Endothelial cell of umbilical vein (primary cell): ENCODE measurements around the gene MC1R. TPM values are rescaled to one million over a fixed set of nuclear protein-coding genes. Genes with fewer than 3 reads are reported as not detected.
"Not testable (repeated sequence)": the region's sequence is repeated elsewhere in the genome, so short reads cannot be mapped to it uniquely, and the experiment has no call there.

ENCODE experiments used
- BruUV-seq: library from RNA; stranded (reverse); fragments of 400-500 nt; replicated peaks from 2 replicates; lab custom pipeline; 2021; lab: Mats Ljungman, UMichigan
- CTCF ChIA-PET: fragments of 300-600, 350-600 bp; sonication (Branson Sonifier 250); formaldehyde crosslinking; loops from one replicate; lab custom pipeline; 2021; ENCODE audit warnings: antibody characterized with exemption, inconsistent platforms; lab: Charles Lee
- POLR2A ChIA-PET: fragments of 300-600, 350-600 bp; sonication (Branson Sonifier 250); formaldehyde crosslinking; loops from one replicate; lab custom pipeline; 2021; ENCODE audit warnings: antibody characterized with exemption, inconsistent platforms; lab: Charles Lee
- DNase-seq: peaks from one replicate; pipeline ENCODE4 v3.0.0-alpha.2; 2011; ENCODE audit warnings: low read depth, low spot score
- FAIRE-seq: peaks from 2 replicates; lab custom pipeline; 2011; peaks lifted over from hg19 to GRCh38; lab: Jason Lieb, UNC
- H2AFZ ChIP-seq: 2 replicates; pipeline ENCODE4 v1.6.0; 2012; ENCODE audit warnings: low read depth, low read length, control low read depth, inconsistent platforms
- H3K27ac ChIP-seq: 2 replicates; pipeline ENCODE4 v1.5.1; 2011; ENCODE audit warnings: low read depth, mild to moderate bottlenecking, control low read depth, low read length, moderate library complexity; ENCODE audit not compliant: insufficient read depth
- H3K27me3 ChIP-seq, 2 experiments: 2 replicates each; pipeline versions ENCODE4 v1.6.0 to v1.6.1; 2011; ENCODE audit warnings: low read length in 2 of 2, mixed read lengths in 1 of 2; ENCODE audit not compliant: control insufficient read depth in 2 of 2, insufficient read depth in 2 of 2
- H3K36me3 ChIP-seq, 2 experiments: 2 replicates in 1 of 2; 3 replicates in 1 of 2; pipeline ENCODE4 v1.5.1; 2011; ENCODE audit warnings: low read length in 2 of 2, mild to moderate bottlenecking in 1 of 2, moderate library complexity in 1 of 2; ENCODE audit not compliant: control insufficient read depth in 2 of 2, insufficient read depth in 2 of 2; ENCODE audit errors: extremely low read depth in 1 of 2
- H3K4me1 ChIP-seq: 3 replicates; pipeline ENCODE4 v1.5.1; 2011; ENCODE audit warnings: mild to moderate bottlenecking, low read length; ENCODE audit not compliant: control insufficient read depth, insufficient read depth; ENCODE audit errors: extremely low read depth
- H3K4me2 ChIP-seq: 2 replicates; pipeline ENCODE4 v1.6.1; 2011; ENCODE audit warnings: low read length, control low read depth, mixed read lengths; ENCODE audit not compliant: insufficient read depth
- H3K4me3 ChIP-seq, 3 experiments: fragments of 200-600 bp in 1 of 3; sonication (generic), shearing (Covaris generic) in 1 of 3; replicated peaks in 1 of 3; 2 replicates each; pipeline ENCODE4 v1.5.1; 2011 to 2016; ENCODE audit warnings: control low read depth in 3 of 3, low read length in 3 of 3, mild to moderate bottlenecking in 2 of 3, inconsistent platforms in 1 of 3, low read depth in 1 of 3, moderate library complexity in 1 of 3; ENCODE audit not compliant: insufficient read depth in 1 of 3
- H3K79me2 ChIP-seq: 2 replicates; pipeline ENCODE4 v1.6.0; 2012; ENCODE audit warnings: low read length, inconsistent platforms; ENCODE audit not compliant: control insufficient read depth, insufficient read depth
- H3K9ac ChIP-seq: replicated peaks from 2 replicates; pipeline ENCODE3; 2011; ENCODE audit warnings: low read length, control low read depth; ENCODE audit not compliant: insufficient read depth; ENCODE audit errors: extremely low read depth
- H3K9me1 ChIP-seq: replicated peaks from 3 replicates; pipeline ENCODE4 v1.6.0; 2011; ENCODE audit warnings: mild to moderate bottlenecking, low read length; ENCODE audit not compliant: control insufficient read depth, insufficient read depth; ENCODE audit errors: extremely low read depth
- H3K9me3 ChIP-seq: replicated peaks from 2 replicates; pipeline ENCODE4 v1.5.1; 2012; ENCODE audit warnings: low read length, inconsistent platforms; ENCODE audit not compliant: control insufficient read depth, insufficient read depth
- H4K20me1 ChIP-seq: replicated peaks from 2 replicates; pipeline ENCODE3; 2011; ENCODE audit warnings: mild to moderate bottlenecking, low read length; ENCODE audit not compliant: control insufficient read depth, insufficient read depth; ENCODE audit errors: extremely low read depth
- CTCF ChIP-seq, 2 donors: IDR thresholded peaks; 1 replicate in 1 of 2; 2 replicates in 1 of 2; pipeline ENCODE4 v1.5.1; 2011; ENCODE audit warnings: low read length in 2 of 2, mild to moderate bottlenecking in 2 of 2, moderate library complexity in 2 of 2, control low read depth in 1 of 2, inconsistent platforms in 1 of 2, low read depth in 1 of 2; ENCODE audit not compliant: insufficient read depth in 1 of 2; ENCODE audit errors: extremely low read depth in 1 of 2
- EZH2 ChIP-seq: IDR thresholded peaks from 2 replicates; pipeline ENCODE4 v1.6.1; 2012; ENCODE audit warnings: borderline replicate concordance, low read depth, mild to moderate bottlenecking, moderate library complexity, low read length, inconsistent platforms; ENCODE audit not compliant: severe bottlenecking
- FOS ChIP-seq: IDR thresholded peaks from 2 replicates; pipeline ENCODE4 v1.6.1; 2011; ENCODE audit warnings: mild to moderate bottlenecking, low read length, moderate library complexity, borderline replicate concordance; ENCODE audit not compliant: insufficient read depth
- GATA2 ChIP-seq: IDR thresholded peaks from 2 replicates; pipeline ENCODE4 v1.7.0; 2011; ENCODE audit warnings: low read depth, mild to moderate bottlenecking, moderate library complexity, mixed read lengths, low read length; ENCODE audit not compliant: insufficient read length, insufficient read depth
- JUN ChIP-seq: IDR thresholded peaks from 2 replicates; pipeline ENCODE4 v1.6.1; 2011; ENCODE audit warnings: borderline replicate concordance, low read depth; ENCODE audit not compliant: insufficient read length, insufficient read depth
- MAX ChIP-seq: IDR thresholded peaks from 2 replicates; pipeline ENCODE4 v1.6.1; 2011; ENCODE audit not compliant: insufficient read depth, insufficient read length
- MYC ChIP-seq: IDR thresholded peaks from one replicate; pipeline ENCODE4 v1.6.1; 2011; ENCODE audit warnings: mild to moderate bottlenecking, low read depth, low read length
- POLR2A ChIP-seq: IDR thresholded peaks from 2 replicates; pipeline ENCODE4 v1.6.1; 2012; ENCODE audit warnings: low read depth, mild to moderate bottlenecking, control low read depth, low read length
- POLR2AphosphoS5 ChIP-seq: IDR thresholded peaks from 2 replicates; pipeline ENCODE4 v1.6.1; 2012; ENCODE audit warnings: low read depth, mild to moderate bottlenecking, control low read depth, low read length, moderate library complexity; ENCODE audit not compliant: insufficient read depth
- dilution Hi-C: fragments of 300-500 bp; cut with MboI; formaldehyde crosslinking; loops from one replicate; pipeline ENCODE4 v1.15.0; 2019; ENCODE audit warnings: low sequenced_read_pairs; ENCODE audit not compliant: extremely low pct_ligation_motif_present
- intact Hi-C: fragments of 100-400 bp; cut with micrococcal nuclease; formaldehyde crosslinking; loops from one replicate; pipeline ENCODE4 v1.10.0; 2022
- polyA plus RNA-seq, 4 experiments: library from polyadenylated mRNA; depleted of rRNA in 3 of 4; stranded (reverse) in 3 of 4; unstranded in 1 of 4; fragments of >200 nt; gene quantifications; 2 replicates each; pipeline versions ENCODE4 v1.2.1 to v1.2.3, GENCODE V29; 2011 to 2012; ENCODE audit warnings: missing spikeins in 1 of 4
- total RNA-seq: library from RNA; stranded (reverse); gene quantifications from 2 replicates; pipeline ENCODE4 v1.2.3, GENCODE V29; 2021

MC1R gene
- total and polyA plus RNA-seq, 2 donors (not counting 3 experiments of a cell fraction or from before 2014, with no cell fraction given), result 4.0 to 4.9 TPM

GRCh38 chr16:89934611-89935553 is 16.2 kb downstream of the MC1R start:
- Histone ChIP-seq H3K27me3 (no peaks in the 10 kb centered on the region), H4K20me1 (no peaks in the 10 kb centered on the region), H3K9ac (no peak overlapping the region), H3K27ac (no peak overlapping the region), H3K4me2 (no peak overlapping the region), H3K9me1 (no peaks in the 10 kb centered on the region), H3K4me3 (no peak overlapping the region), H3K4me1 (no peaks in the 10 kb centered on the region), H2AFZ (no peak overlapping the region), H3K9me3 (no peaks in the 10 kb centered on the region), H3K79me2 (no peaks in the 10 kb centered on the region), H3K36me3 (peaks cover 11 to 33% of the 10 kb centered on the region in 2 experiments)
- ChIA-PET CTCF (interaction anchor here (1.0 kb wide), 1 partner anchor 10 kb away, joined by 3 read pairs; no protein-coding TSS in a partner anchor), POLR2A (no interaction called here)
- BruUV-seq, result no TSS peak
- intact Hi-C loops, result no loop called here
- FAIRE-seq (no peak), DNase-seq (no peak)
- no peak for TF ChIP-seq JUN
- no peak for TF ChIP-seq GATA2
- no peak for TF ChIP-seq MYC
- TF ChIP-seq POLR2AphosphoS5, result no peak
- TF ChIP-seq POLR2A, result no peak
- TF ChIP-seq MAX, result no peak
- no peak for TF ChIP-seq CTCF (IDR thresholded peaks at IDR 0.05; ENCODE audit: extremely low read depth in 1 of 2, insufficient read depth in 1 of 2, low read depth in 1 of 2, low read length in 2 of 2)
- TF ChIP-seq FOS, result no peak
- no peak for TF ChIP-seq EZH2
- dilution Hi-C loops, result no loop called here

- TSS peak; percentile 42 for BruUV-seq
- DNase-seq, FAIRE-seq, H3K4me1 ChIP-seq, POLR2A ChIA-PET, intact Hi-C loops, dilution Hi-C loops, H3K79me2 ChIP-seq, H4K20me1 ChIP-seq, H3K27ac ChIP-seq, H3K27me3 ChIP-seq, H3K4me3 ChIP-seq, H2AFZ ChIP-seq, H3K4me2 ChIP-seq, H3K9ac ChIP-seq, H3K9me3 ChIP-seq, H3K9me1 ChIP-seq: not testable (repeated sequence)
- CTCF ChIA-PET, result interaction anchor here (1.0 kb wide), 1 partner anchor 10 kb away, joined by 3 read pairs; no protein-coding TSS in a partner anchor
- H3K36me3 ChIP-seq, result peaks cover 11 to 33% of the 10 kb centered on the region in 2 experiments
Measured at GRCh38 chr16:89935620-89936019, 17.0 kb downstream of the MC1R start.
